Adrenal gland (tissue), 5 donors: ENCODE data around the gene ARHGAP26.

Experiments used
- CTCF ChIP-seq, 6 experiments: fragments of 450-650 bp in 4 of 6; fragments of 200-600 bp in 2 of 6; sonication (generic) in 1 of 6; IDR thresholded peaks; 1 replicate in 5 of 6; 2 replicates in 1 of 6; pipeline versions ENCODE4 v1.5.1 to v1.8.0; 2016 to 2021; ENCODE audit warnings: antibody characterized with exemption in 6 of 6, mild to moderate bottlenecking in 2 of 6, moderate library complexity in 1 of 6
- POLR2A ChIP-seq, 2 donors: fragments of 450-650 bp; IDR thresholded peaks; one replicate each; pipeline ENCODE4 v1.6.1; 2017; ENCODE audit warnings: antibody characterized with exemption in 2 of 2, mild to moderate bottlenecking in 2 of 2, moderate library complexity in 1 of 2
- donor health status: DM: no; HTN: no; CAD: no.

GRCh38 chr5:143055596-143056338, 285.6 kb downstream of the ARHGAP26 start:
- no peak for TF ChIP-seq CTCF (IDR thresholded peaks at IDR 0.05)
- TF ChIP-seq POLR2A (IDR thresholded peaks at IDR 0.05), result no peak
